ENCODE results near the gene DOCK3. TPM values are rescaled to one million over a fixed set of nuclear protein-coding genes. Genes with fewer than 3 reads are reported as not detected.

The DOCK3 gene
- total and polyA plus RNA-seq, 10 of the 15 experiments (the other 5 are each of a cell fraction or from before 2014, with no cell fraction given) = 0.02 to 0.52 (median 0.04) TPM; not detected in 5

DNA sequence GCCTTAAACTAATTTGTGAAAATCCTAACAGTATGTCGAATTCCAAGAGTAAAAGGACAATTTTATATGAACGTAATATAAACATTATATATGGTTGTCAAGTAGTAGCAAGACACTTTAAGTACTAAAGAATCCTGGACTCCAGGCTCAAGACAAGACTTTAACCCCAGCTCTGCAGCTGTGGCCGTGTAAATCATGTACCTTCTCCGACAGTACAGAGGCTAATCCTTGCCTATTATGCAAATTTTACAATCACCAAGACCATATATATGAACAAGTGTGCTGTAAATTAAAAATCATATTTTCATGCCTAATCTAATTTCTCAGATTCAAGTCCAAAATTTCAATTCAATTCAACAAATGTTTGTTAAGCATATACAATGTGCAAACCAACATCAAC is 752.2 kb downstream of the DOCK3 start (continued):
- TF ChIP-seq, protein P1, sequence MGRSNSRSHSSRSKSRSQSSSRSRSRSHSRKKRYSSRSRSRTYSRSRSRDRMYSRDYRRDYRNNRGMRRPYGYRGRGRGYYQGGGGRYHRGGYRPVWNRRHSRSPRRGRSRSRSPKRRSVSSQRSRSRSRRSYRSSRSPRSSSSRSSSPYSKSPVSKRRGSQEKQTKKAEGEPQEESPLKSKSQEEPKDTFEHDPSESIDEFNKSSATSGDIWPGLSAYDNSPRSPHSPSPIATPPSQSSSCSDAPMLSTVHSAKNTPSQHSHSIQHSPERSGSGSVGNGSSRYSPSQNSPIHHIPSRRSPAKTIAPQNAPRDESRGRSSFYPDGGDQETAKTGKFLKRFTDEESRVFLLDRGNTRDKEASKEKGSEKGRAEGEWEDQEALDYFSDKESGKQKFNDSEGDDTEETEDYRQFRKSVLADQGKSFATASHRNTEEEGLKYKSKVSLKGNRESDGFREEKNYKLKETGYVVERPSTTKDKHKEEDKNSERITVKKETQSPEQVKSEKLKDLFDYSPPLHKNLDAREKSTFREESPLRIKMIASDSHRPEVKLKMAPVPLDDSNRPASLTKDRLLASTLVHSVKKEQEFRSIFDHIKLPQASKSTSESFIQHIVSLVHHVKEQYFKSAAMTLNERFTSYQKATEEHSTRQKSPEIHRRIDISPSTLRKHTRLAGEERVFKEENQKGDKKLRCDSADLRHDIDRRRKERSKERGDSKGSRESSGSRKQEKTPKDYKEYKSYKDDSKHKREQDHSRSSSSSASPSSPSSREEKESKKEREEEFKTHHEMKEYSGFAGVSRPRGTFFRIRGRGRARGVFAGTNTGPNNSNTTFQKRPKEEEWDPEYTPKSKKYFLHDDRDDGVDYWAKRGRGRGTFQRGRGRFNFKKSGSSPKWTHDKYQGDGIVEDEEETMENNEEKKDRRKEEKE (IDR thresholded peaks at IDR 0.05) = no peak
- TF ChIP-seq JUND (IDR thresholded peaks at IDR 0.05; ENCODE audit: low read depth, low read length) = no peak

DNA sequence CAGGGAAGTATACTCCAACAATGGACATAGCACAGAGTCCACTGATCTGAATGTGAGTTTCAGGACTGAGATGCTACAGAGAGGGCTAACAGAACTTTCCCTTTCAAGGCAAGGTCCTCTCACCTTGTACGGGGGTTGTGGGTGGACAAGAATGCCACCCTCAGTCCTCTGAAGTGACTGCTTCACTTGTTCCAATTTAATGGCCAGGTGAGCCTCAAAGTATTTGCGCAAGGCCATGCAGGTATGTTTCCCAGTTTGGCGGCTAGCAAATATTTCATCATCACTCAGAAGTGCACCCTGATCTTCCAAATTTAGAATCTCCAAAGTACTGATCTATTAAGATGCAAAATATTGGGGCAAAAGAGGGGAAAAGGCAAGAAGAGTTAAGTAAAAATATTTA is 754.4 kb downstream of the DOCK3 start:
- intact Hi-C loops (cut with micrococcal nuclease; ENCODE audit: unreplicated experiment) = no loop called here
- Histone ChIP-seq H3K27me3 (replicated peaks in 1 of 2; ENCODE audit: control insufficient read depth in 2 of 2, insufficient read depth in 2 of 2, low read length in 1 of 2) (no peaks in the 10 kb centered on the region), H3K27ac (ENCODE audit: control insufficient read depth, insufficient read depth) (no peak overlapping the region), H2AFZ (ENCODE audit: control insufficient read depth, low read depth, low read length) (no peak overlapping the region), H3K9me3 (replicated peaks; ENCODE audit: control insufficient read depth, insufficient read depth, low read length) (no peaks in the 10 kb centered on the region), H3K4me2 (ENCODE audit: control insufficient read depth, insufficient read depth) (no peak overlapping the region), H3K4me1 (ENCODE audit: control insufficient read depth, insufficient read depth, low read length) (no peaks in the 10 kb centered on the region), H4K20me1 (ENCODE audit: control insufficient read depth, insufficient read depth) (no peaks in the 10 kb centered on the region), H3K9ac (ENCODE audit: control insufficient read depth, insufficient read depth, low read length) (no peak overlapping the region), H3K36me3 (ENCODE audit: control insufficient read depth in 2 of 2, insufficient read depth in 2 of 2, low read length in 1 of 2) (peaks cover 12 to 28% of the 10 kb centered on the region in 2 experiments), H3K79me2 (ENCODE audit: control insufficient read depth, insufficient read depth, low read length) (no peaks in the 10 kb centered on the region), H3K4me3 (no peak overlapping the region)
- ChIA-PET POLR2A (interaction anchor here (0.6 kb wide), 1 partner anchor 10 kb away, joined by 3 read pairs; no protein-coding TSS in a partner anchor), CTCF (no interaction called here), SMC1A (ENCODE audit: uncharacterized antibody, unreplicated experiment) (interaction anchor here (0.9 to 1.4 kb wide), 2 partner anchors 10 to 32 kb away, joined by 3 to 4 read pairs; no protein-coding TSS in a partner anchor), RAD21 (ENCODE audit: unreplicated experiment) (interaction anchor here (1.6 kb wide), 1 partner anchor 253 kb away, joined by 3 read pairs; no protein-coding TSS in a partner anchor)
- ATAC-seq = no peak
- no peak for DNase-seq (ENCODE audit: low read depth, low spot score)
- in situ Hi-C loops (cut with MboI) = no loop called here
- BruUV-seq (replicated peaks) = no TSS peak
- no peak for TF ChIP-seq NR2C1 (IDR thresholded peaks at IDR 0.05)
- no peak for TF ChIP-seq NRF1 (conservative IDR thresholded peaks at IDR 0.05; ENCODE audit: low read depth, low read length)
- TF ChIP-seq, protein P2, sequence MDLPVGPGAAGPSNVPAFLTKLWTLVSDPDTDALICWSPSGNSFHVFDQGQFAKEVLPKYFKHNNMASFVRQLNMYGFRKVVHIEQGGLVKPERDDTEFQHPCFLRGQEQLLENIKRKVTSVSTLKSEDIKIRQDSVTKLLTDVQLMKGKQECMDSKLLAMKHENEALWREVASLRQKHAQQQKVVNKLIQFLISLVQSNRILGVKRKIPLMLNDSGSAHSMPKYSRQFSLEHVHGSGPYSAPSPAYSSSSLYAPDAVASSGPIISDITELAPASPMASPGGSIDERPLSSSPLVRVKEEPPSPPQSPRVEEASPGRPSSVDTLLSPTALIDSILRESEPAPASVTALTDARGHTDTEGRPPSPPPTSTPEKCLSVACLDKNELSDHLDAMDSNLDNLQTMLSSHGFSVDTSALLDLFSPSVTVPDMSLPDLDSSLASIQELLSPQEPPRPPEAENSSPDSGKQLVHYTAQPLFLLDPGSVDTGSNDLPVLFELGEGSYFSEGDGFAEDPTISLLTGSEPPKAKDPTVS (IDR thresholded peaks at IDR 0.05; ENCODE audit: low read depth, low read length) = no peak
- TF ChIP-seq PML (IDR thresholded peaks at IDR 0.05; ENCODE audit: low read length) = no peak
- TF ChIP-seq, protein P3, sequence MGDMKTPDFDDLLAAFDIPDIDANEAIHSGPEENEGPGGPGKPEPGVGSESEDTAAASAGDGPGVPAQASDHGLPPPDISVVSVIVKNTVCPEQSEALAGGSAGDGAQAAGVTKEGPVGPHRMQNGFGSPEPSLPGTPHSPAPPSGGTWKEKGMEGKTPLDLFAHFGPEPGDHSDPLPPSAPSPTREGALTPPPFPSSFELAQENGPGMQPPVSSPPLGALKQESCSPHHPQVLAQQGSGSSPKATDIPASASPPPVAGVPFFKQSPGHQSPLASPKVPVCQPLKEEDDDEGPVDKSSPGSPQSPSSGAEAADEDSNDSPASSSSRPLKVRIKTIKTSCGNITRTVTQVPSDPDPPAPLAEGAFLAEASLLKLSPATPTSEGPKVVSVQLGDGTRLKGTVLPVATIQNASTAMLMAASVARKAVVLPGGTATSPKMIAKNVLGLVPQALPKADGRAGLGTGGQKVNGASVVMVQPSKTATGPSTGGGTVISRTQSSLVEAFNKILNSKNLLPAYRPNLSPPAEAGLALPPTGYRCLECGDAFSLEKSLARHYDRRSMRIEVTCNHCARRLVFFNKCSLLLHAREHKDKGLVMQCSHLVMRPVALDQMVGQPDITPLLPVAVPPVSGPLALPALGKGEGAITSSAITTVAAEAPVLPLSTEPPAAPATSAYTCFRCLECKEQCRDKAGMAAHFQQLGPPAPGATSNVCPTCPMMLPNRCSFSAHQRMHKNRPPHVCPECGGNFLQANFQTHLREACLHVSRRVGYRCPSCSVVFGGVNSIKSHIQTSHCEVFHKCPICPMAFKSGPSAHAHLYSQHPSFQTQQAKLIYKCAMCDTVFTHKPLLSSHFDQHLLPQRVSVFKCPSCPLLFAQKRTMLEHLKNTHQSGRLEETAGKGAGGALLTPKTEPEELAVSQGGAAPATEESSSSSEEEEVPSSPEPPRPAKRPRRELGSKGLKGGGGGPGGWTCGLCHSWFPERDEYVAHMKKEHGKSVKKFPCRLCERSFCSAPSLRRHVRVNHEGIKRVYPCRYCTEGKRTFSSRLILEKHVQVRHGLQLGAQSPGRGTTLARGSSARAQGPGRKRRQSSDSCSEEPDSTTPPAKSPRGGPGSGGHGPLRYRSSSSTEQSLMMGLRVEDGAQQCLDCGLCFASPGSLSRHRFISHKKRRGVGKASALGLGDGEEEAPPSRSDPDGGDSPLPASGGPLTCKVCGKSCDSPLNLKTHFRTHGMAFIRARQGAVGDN (IDR thresholded peaks at IDR 0.05) = no peak
- TF ChIP-seq YY1 (IDR thresholded peaks at IDR 0.05; ENCODE audit: low read depth, low read length) = no peak
- TF ChIP-seq POLR2AphosphoS2 (IDR thresholded peaks at IDR 0.05; ENCODE audit: low read depth, low read length) = no peak
- no peak for TF ChIP-seq HDGF (IDR thresholded peaks at IDR 0.05)
- WGBS (ENCODE audit: insufficient coverage, insufficient replicate concordance, low lambda C conversion rate, missing lambda C conversion rate) = 96% methylated on average over 3 of the region's 3 CpGs
- no peak for FAIRE-seq
